Neuronal stem cell (in vitro differentiated cells): ENCODE measurements around the gene COL13A1.
A peak's percentile ranks its signal among the peaks of the same experiment; 100 is the strongest.

ENCODE experiments used
- DNase-seq: peaks from one replicate; pipeline ENCODE4 v3.0.0-alpha.2; 2013; ENCODE audit warnings: low spot score
- H2AFZ ChIP-seq: one replicate; pipeline ENCODE4 v1.6.1; 2013; ENCODE audit warnings: mild to moderate bottlenecking, low read length, inconsistent platforms
- H2AK5ac ChIP-seq: 2 replicates; pipeline ENCODE4 v1.6.1; 2013; ENCODE audit warnings: low read depth, mild to moderate bottlenecking, inconsistent platforms, low read length, moderate library complexity, mixed read lengths
- H2BK120ac ChIP-seq: 2 replicates; pipeline ENCODE4 v1.6.1; 2013; ENCODE audit warnings: low read depth, mild to moderate bottlenecking, inconsistent platforms, low read length, moderate library complexity, mixed read lengths
- H2BK12ac ChIP-seq: one replicate; pipeline ENCODE4 v1.6.1; 2013; ENCODE audit warnings: low read length, inconsistent platforms
- H2BK15ac ChIP-seq: 2 replicates; pipeline ENCODE4 v1.6.1; 2013; ENCODE audit warnings: mild to moderate bottlenecking, low read length, inconsistent platforms, mixed read lengths
- H2BK5ac ChIP-seq: one replicate; pipeline ENCODE4 v1.6.1; 2013; ENCODE audit warnings: inconsistent platforms, mild to moderate bottlenecking, low read length, moderate library complexity
- H3K14ac ChIP-seq: one replicate; pipeline ENCODE4 v1.6.1; 2013; ENCODE audit warnings: low read length, inconsistent platforms
- H3K18ac ChIP-seq: 2 replicates; pipeline ENCODE4 v1.6.1; 2013; ENCODE audit warnings: low read length, inconsistent platforms
- H3K23ac ChIP-seq: 2 replicates; pipeline ENCODE4 v1.6.1; 2013; ENCODE audit warnings: low read depth, mild to moderate bottlenecking, mixed read lengths, low read length, inconsistent platforms; ENCODE audit not compliant: poor library complexity
- H3K27ac ChIP-seq: replicated peaks from 3 replicates; pipeline ENCODE4 v1.5.1; 2013; ENCODE audit warnings: low read length, inconsistent platforms
- H3K27me3 ChIP-seq, 3 experiments: 2 replicates each; pipeline ENCODE4 v1.6.1; 2013; ENCODE audit warnings: low read length in 3 of 3, mild to moderate bottlenecking in 2 of 3, inconsistent platforms in 1 of 3, low read depth in 1 of 3, mixed read lengths in 1 of 3, moderate library complexity in 1 of 3; ENCODE audit not compliant: control insufficient read depth in 3 of 3, insufficient read depth in 3 of 3
- H3K36me3 ChIP-seq, 2 donors: replicated peaks in 1 of 2; 2 replicates each; pipeline ENCODE4 v1.6.1; 2013; ENCODE audit warnings: low read length in 2 of 2; ENCODE audit not compliant: control insufficient read depth in 2 of 2, insufficient read depth in 2 of 2
- H3K4ac ChIP-seq: 2 replicates; pipeline ENCODE4 v1.6.1; 2013; ENCODE audit warnings: inconsistent platforms, mild to moderate bottlenecking, low read length, moderate library complexity
- H3K4me1 ChIP-seq, 2 donors: 1 replicate in 1 of 2; 2 replicates in 1 of 2; pipeline ENCODE4 v1.6.1; 2013; ENCODE audit warnings: low read length in 2 of 2, low read depth in 1 of 2; ENCODE audit not compliant: control insufficient read depth in 2 of 2, insufficient read depth in 1 of 2
- H3K4me2 ChIP-seq: one replicate; pipeline ENCODE4 v1.6.1; 2013; ENCODE audit warnings: mild to moderate bottlenecking, low read length, inconsistent platforms; ENCODE audit not compliant: insufficient read depth, poor library complexity, severe bottlenecking
- H3K4me3 ChIP-seq, 2 donors: 2 replicates each; pipeline ENCODE4 v1.5.1; 2013; ENCODE audit warnings: low read length in 2 of 2, mild to moderate bottlenecking in 2 of 2, inconsistent platforms in 1 of 2, moderate library complexity in 1 of 2
- H3K79me1 ChIP-seq: one replicate; pipeline ENCODE4 v1.6.1; 2013; ENCODE audit warnings: low read depth, mild to moderate bottlenecking, inconsistent platforms, low read length, moderate library complexity
- H3K9ac ChIP-seq: one replicate; pipeline ENCODE4 v1.6.1; 2013; ENCODE audit warnings: mild to moderate bottlenecking, low read depth, low read length, inconsistent platforms; ENCODE audit not compliant: poor library complexity
- H3K9me3 ChIP-seq, 2 donors: replicated peaks in 1 of 2; 2 replicates each; pipeline versions ENCODE3 to v1.6.1; 2013; ENCODE audit warnings: low read length in 2 of 2, mild to moderate bottlenecking in 2 of 2, inconsistent platforms in 1 of 2, low read depth in 1 of 2, mixed read lengths in 1 of 2, moderate library complexity in 1 of 2; ENCODE audit not compliant: control insufficient read depth in 2 of 2, insufficient read depth in 1 of 2
- H4K8ac ChIP-seq: one replicate; pipeline ENCODE4 v1.6.1; 2013; ENCODE audit warnings: low read depth, mild to moderate bottlenecking, inconsistent platforms, low read length, moderate library complexity
- H4K91ac ChIP-seq: one replicate; pipeline ENCODE4 v1.6.1; 2013; ENCODE audit warnings: low read length, low read depth, mild to moderate bottlenecking, inconsistent platforms; ENCODE audit not compliant: poor library complexity
- WGBS, 2 donors: extraction: QIAGEN DNeasy Blood & Tissue Kit; methylation state at CpG; one replicate each; pipeline ENCODE4 v1.1.7; 2013; ENCODE audit warnings: missing lambda C conversion rate in 2 of 2, mixed read lengths in 1 of 2; ENCODE audit not compliant: insufficient read length in 2 of 2, insufficient replicate concordance in 1 of 2; ENCODE audit errors: extremely low coverage in 2 of 2; 5-methylcytosine and 5-hydroxymethylcytosine counted together

Gene COL13A1

GRCh38 chr10:69864321-69864720, 62.6 kb downstream of the COL13A1 start:
- Histone ChIP-seq H4K91ac (no peak overlapping the region), H3K27me3 (peaks cover 0 to 2% (median 0%) of the 10 kb centered on the region in 3 experiments), H2BK15ac (no peak overlapping the region), H2BK12ac (no peak overlapping the region), H3K23ac (no peak overlapping the region), H3K36me3 (no peaks in the 10 kb centered on the region), H2AFZ (peak overlapping the region; percentile 54), H3K4me1 (peaks cover 30 to 49% of the 10 kb centered on the region in 2 donors), H3K18ac (no peak overlapping the region), H3K4ac (no peak overlapping the region), H4K8ac (no peak overlapping the region), H3K4me3 (no peak overlapping the region), H2BK5ac (no peak overlapping the region), H3K4me2 (no peak overlapping the region), H3K79me1 (no peaks in the 10 kb centered on the region), H3K9ac (no peak overlapping the region), H3K27ac (no peak overlapping the region), H2AK5ac (no peak overlapping the region), H3K9me3 (no peaks in the 10 kb centered on the region), H3K14ac (no peak overlapping the region), H2BK120ac (no peak overlapping the region)
- WGBS, 2 donors: no CpG with 5 or more reads among the region's 3 CpGs
- no peak for DNase-seq

- Histone ChIP-seq H4K8ac (no peak overlapping the region), H3K4me1 (peaks cover 26 to 39% of the 10 kb centered on the region in 2 donors), H3K27ac (no peak overlapping the region), H3K9me3 (no peaks in the 10 kb centered on the region), H3K9ac (no peak overlapping the region), H2BK12ac (peak overlapping the region; percentile 16), H4K91ac (no peak overlapping the region), H3K36me3 (no peaks in the 10 kb centered on the region), H3K18ac (peak overlapping the region; percentile 35), H2BK120ac (no peak overlapping the region), H3K23ac (no peak overlapping the region), H2AFZ (no peak overlapping the region), H3K27me3 (peaks cover 0 to 2% (median 0%) of the 10 kb centered on the region in 3 experiments), H3K4me2 (no peak overlapping the region), H2AK5ac (peak overlapping the region; percentile 61), H3K4ac (no peak overlapping the region), H3K14ac (no peak overlapping the region), H2BK15ac (no peak overlapping the region), H3K79me1 (no peaks in the 10 kb centered on the region), H2BK5ac (peak overlapping the region; percentile 77), H3K4me3 (no peak overlapping the region)
- no peak for DNase-seq
- no CpG with 5 or more reads among the region's 1 CpG for WGBS, 2 donors
Observed at GRCh38 chr10:69865450-69865849, 63.7 kb downstream of the COL13A1 start.

GRCh38 chr10:69866246-69866687, 64.6 kb downstream of the COL13A1 start:
- peak overlapping the region in 1 of 2 donors; percentile 22 for H3K4me3 ChIP-seq
- H4K91ac ChIP-seq: peak overlapping the region; percentile 76
- H2AK5ac ChIP-seq: peak overlapping the region; percentile 92
- H2BK15ac ChIP-seq: peak overlapping the region; percentile 87
- H3K4me1 ChIP-seq: peaks cover 28 to 36% of the 10 kb centered on the region in 2 donors
- peak overlapping the region; percentile 35 for H3K23ac ChIP-seq
- H3K9ac ChIP-seq: no peak overlapping the region
- H3K27me3 ChIP-seq: peaks cover 0 to 2% (median 0%) of the 10 kb centered on the region in 3 experiments
- no peak overlapping the region for H3K4ac ChIP-seq
- H3K18ac ChIP-seq: peak overlapping the region; percentile 92
- no peak overlapping the region for H4K8ac ChIP-seq
- H2AFZ ChIP-seq: peak overlapping the region; percentile 89
- H2BK12ac ChIP-seq: peak overlapping the region; percentile 91
- H3K36me3 ChIP-seq: no peaks in the 10 kb centered on the region
- DNase-seq: no peak
- no peak overlapping the region for H2BK120ac ChIP-seq
- H3K14ac ChIP-seq: peak overlapping the region; percentile 65
- H3K79me1 ChIP-seq: no peaks in the 10 kb centered on the region
- peak overlapping the region; percentile 77 for H2BK5ac ChIP-seq
- no peak overlapping the region for H3K4me2 ChIP-seq
- no peaks in the 10 kb centered on the region for H3K9me3 ChIP-seq
- H3K27ac ChIP-seq: peak overlapping the region; percentile 84
- WGBS, 2 donors: no CpG with 5 or more reads among the region's 5 CpGs

GRCh38 chr10:69866688-69867461, 65.2 kb downstream of the COL13A1 start:
- Histone ChIP-seq H3K27ac (peak overlapping the region; percentile 84), H2AK5ac (peak overlapping the region; percentile 63), H3K27me3 (peaks cover 0 to 2% (median 0%) of the 10 kb centered on the region in 3 experiments), H3K4me3 (peak overlapping the region in 1 of 2 donors; percentile 22), H3K18ac (peak overlapping the region; percentile 98), H3K4ac (no peak overlapping the region), H3K9ac (peak overlapping the region; percentile 51), H3K4me2 (peak overlapping the region; percentile 42), H4K8ac (peak overlapping the region; percentile 94), H2BK12ac (peak overlapping the region; percentile 78), H2BK5ac (peak overlapping the region; percentile 77), H3K36me3 (no peaks in the 10 kb centered on the region), H3K79me1 (no peaks in the 10 kb centered on the region), H3K4me1 (peaks cover 28 to 36% of the 10 kb centered on the region in 2 donors), H3K14ac (peak overlapping the region; percentile 60), H2BK15ac (peak overlapping the region; percentile 57), H3K9me3 (no peaks in the 10 kb centered on the region), H2BK120ac (peak overlapping the region; percentile 91), H4K91ac (peak overlapping the region; percentile 95), H2AFZ (peak overlapping the region; percentile 89), H3K23ac (no peak overlapping the region)
- peak; percentile 71 for DNase-seq
- no CpG with 5 or more reads among the region's 28 CpGs for WGBS, 2 donors
